NCI-H2107 (cell line): Measurements from ENCODE around the gene MRPL53.
"Not testable (repeated sequence)": the region's sequence is repeated elsewhere in the genome, so short reads cannot be mapped to it uniquely, and the experiment has no call there.

Experiments
- DNase-seq: peaks from one replicate; lab custom pipeline; 2025; lab: John Stamatoyannopoulos, UW

MRPL53 gene

GRCh38 chr2:74502147-74502719 lies 29.8 kb upstream of the MRPL53 start:
- no peak for DNase-seq

DNA sequence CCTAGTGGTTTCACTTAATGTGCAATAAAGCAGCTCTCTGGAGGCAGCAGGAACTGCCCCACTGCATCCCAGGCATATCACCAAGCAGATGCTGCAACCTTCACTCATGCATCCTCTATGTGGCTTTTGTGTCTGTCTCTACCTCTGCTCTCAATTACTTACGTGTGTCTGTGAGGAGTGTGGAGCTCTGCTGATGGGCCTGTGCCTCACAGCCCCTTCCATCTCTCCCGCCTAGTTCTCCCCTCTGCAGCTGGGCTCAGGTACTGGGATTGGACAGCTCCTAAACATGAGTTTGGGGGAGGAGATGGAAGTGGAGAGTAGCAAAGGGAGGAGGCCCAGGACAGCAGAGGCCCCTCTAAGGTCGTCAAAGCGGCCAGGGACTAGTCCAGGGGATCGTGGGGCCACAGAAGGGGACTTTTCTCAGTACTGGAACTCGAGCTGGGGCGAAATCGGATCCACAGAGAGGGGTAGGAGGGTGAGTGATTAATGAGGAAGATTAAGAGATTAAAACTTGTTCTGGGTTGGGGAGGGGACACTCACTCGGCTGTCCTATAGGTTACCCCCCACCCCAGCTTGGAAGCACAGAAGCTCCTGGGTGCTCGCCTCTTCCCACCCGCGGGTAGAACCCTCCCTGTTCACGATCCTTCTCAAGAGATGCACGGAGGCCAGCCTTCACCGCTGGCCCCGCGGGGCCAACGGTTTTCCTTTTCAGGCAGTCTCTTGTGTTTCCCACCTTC lies 29.0 kb upstream of the MRPL53 start:
- no peak for DNase-seq

DNA sequence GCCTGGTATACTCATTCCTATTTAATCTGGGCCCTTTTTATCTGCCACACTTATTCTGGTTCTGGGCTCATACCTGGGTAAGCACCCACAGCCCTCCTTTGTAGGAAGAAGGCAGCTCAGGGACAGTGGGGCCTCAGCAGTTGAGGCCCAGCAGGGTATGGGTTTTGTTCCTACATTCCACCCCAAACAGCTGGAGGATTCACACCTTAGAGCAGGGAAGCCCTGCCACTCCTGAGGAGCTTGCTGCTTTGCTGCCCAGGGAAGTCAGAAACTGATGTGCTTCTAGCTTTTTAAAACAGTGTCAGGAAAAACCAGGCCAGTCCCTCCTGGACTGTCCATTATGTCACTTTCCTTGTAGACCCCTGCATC lies 28.1 kb upstream of the MRPL53 start:
- no peak for DNase-seq

DNA sequence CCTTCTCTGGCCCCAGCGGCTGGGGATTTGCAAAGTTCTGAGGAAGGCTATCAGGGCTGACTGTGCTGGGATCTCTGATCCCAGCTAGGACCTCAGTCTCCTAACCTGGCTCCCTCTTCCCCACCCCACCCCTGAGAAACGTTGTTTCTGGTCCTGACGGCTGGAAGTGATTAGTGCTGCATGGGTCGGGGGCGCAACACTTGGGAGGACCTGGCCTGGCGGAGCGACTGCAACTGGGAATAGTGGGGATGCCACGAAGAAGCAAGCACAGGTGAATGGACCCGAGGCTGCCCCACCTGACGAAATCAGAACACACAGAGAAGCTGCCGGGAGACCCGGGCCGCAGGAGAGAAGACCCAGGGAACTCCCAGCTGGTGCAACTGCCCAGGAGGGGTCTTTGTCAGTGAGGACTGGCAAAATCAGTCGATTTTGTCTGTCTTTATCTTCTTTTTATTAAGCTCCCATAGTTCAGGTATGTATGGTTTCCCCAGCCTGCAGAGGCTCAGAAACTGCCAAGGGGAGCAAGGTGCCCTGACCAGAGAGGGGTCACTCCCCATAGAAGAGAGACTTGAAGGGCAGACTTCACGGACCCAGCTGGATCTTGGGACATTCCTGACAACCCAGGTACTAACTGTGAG lies 27.6 kb upstream of the MRPL53 start:
- no peak for DNase-seq

GRCh38 chr2:74499267-74499939 lies 26.9 kb upstream of the MRPL53 start, which contains the start of gene LBX2:
LBX2 (minus strand) TSS chr2:74499603; CDS start chr2:74499537, 66 bp downstream.
- DNase-seq, result no peak

- DNase-seq, result no peak
Measured at GRCh38 chr2:74498500-74499266, 26.2 kb upstream of the MRPL53 start.

DNA sequence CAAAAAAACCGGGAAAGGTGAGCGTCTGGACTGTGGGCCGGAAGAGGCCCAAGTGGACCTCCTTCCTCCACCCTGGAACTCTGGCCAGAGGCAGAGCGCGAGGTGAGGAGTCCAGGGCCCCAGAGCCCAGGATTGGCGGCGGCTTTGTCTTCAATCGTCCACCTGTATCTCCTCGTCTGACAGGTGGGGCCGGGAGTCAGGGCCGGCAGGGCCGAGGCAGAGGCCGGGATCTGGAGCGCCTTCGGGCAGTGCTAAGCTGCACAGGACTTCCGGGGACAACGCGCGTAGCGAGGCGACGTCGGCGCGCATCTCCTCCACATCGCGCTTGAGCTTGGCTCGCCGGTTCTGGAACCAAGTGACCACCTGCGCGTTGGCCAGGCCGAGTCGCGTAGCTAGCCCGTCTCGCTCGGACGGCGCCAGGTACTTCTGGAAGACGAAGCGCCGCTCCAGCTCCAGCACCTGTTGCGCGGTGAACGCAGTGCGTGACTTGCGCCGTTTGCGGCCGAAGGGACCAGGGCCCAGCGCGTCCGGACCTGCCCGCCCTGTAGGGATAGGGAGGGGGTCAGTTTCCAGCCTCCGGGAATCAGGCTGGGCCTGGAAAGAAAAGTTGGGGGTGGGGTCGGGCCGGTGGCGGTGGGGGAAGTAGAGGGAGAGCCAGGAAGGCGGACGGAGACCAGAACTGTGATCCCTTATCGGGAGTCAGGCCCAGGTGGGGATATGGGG lies 25.5 kb upstream of the MRPL53 start:
- DNase-seq, result no peak

GRCh38 chr2:74496997-74497776 lies 24.7 kb upstream of the MRPL53 start:
- no peak for DNase-seq

GRCh38 chr2:74495440-74495839 lies 23.0 kb upstream of the MRPL53 start:
- no peak for DNase-seq

DNA sequence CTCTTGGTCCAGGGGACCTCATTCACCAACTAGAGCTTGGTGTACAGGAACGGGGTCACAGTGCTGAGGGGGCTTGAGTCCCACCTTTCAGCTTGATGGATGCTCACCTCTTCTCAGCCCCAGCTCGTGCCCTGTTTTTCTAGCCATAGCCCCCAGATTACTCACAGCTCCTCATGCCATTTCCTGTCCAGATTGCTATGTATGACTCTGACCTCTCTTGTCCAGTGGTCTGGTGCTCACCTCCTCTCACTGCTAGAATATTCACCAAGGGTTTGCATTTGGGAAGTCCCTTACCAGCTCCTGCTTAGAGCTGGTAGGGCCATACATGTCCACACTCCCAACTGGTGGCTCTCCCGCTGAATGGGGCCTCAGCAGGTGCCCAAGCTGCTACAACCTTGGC lies 21.1 kb upstream of the MRPL53 start:
- DNase-seq, result no peak

- DNase-seq, result no peak
Measured at GRCh38 chr2:74491648-74492544, 19.4 kb upstream of the MRPL53 start.

- no peak for DNase-seq
Measured at GRCh38 chr2:74489906-74490305, 17.4 kb upstream of the MRPL53 start.

GRCh38 chr2:74488643-74489481 lies 16.4 kb upstream of the MRPL53 start:
- no peak for DNase-seq

DNA sequence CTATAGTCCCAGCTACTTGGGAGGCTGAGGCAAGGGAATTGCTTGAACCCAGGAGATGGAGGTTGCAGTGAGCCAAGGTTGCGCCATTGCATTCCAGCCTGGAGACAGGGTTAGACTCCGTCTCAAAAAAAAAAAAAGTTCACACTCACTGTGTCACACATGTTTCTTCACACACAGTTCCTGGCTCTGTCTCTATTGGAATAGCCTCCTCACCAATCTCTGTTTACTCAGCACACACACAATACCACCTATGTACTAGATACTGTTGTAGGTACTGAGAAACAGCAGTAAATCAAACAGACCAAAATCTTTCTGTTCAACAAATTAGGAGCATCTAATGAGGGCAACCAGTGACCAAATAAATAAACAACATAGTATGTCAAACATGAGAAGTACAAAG lies 13.7 kb upstream of the MRPL53 start:
- DNase-seq, result no peak

DNA sequence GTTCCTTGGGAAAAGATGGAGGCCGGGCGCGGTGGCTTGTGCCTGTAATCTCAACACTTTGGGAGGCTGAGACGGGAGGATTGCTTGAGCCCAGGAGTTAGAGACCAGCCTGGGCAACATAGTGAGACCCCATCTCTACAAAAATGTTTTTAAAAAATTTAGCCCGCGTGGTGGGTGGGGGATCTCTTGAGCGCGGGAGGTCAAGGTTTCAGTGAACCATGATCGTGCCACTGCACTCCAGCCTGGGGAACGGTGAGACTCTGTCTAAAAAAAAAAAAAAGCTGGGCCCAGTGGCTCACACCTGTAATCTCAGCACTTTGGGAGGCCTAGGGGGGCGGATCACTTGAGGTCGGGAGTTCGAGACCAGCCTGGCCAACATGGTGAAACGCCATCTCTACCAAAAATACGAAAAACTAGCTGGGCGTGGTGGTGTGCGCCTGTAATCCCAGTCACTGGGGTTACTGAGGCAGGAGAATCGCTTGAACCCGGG lies 11.2 kb upstream of the MRPL53 start:
- not testable (repeated sequence) for DNase-seq

DNA sequence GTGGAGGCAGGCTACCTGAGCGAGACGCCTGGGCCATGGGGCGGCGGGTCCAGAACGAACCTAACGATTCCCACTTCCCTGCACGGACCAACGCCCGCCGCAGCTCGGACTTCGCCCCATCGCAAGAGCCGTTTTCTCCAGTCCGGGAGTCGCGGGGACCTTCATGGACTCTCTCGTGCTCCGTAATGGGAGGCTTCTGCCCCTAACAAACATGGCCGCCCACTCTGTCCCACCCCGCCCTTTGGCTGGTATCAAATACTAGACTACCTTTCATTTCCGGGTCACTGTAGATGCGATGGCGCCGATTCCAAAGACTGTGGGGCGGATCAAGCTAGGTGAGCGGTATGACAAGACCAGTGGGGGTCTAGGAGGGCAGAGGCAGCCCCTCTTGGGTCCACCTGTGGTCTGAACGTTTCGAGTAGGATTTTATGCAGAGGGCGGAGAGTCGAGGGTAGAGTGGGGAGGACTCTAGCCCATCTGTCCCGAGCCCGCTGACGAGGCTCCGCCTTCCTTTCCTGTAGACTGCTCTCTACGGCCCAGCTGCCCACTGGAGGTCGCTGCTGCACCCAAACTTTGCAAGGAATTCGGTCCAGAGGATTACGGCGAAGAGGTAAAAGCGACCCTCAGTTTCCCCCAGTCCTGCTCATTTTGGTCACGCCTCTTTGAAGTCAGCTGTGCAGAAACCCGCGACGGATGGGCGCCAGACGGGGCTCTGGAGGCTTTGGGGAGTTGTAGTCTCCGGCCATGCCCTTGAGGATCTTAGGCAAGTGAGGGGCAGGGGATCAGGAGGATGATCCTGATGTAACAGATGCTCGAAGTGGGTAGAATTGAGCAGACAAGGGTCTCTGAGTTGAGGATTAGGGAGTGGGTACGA lies 10.6 kb upstream of the MRPL53 start, which contains the start of the genes CCDC142 and TTC31:
Gene CCDC142 (minus strand): TSS at position 198 of the 874 bp plus-strand sequence. CDS start 161 bp downstream, at position 37.
Gene TTC31 (plus strand): TSS at position 281 of the 874 bp plus-strand sequence. CDS start 15 bp downstream, at position 296.
- peak; percentile 87 for DNase-seq
